WTC11 (cell line): ENCODE results near the gene MTMR3. TPM values are rescaled to one million over a fixed set of nuclear protein-coding genes. Genes with fewer than 3 reads are reported as not detected.

Source experiments
- ARID4B ChIP-seq: sonication (generic); formaldehyde crosslinking; IDR thresholded peaks from 2 replicates; pipeline ENCODE4 v1.8.0; 2023; ENCODE audit warnings: missing genetic modification reagents, mild to moderate bottlenecking, borderline replicate concordance
- ATF3 ChIP-seq: sonication (generic); formaldehyde crosslinking; conservative IDR thresholded peaks from 2 replicates; pipeline ENCODE4 v1.8.1; 2022; ENCODE audit warnings: mild to moderate bottlenecking, missing genetic modification reagents
- ERG ChIP-seq: fragments of 250-450 bp; sonication (Bioruptor Pico); IDR thresholded peaks from 2 replicates; pipeline ENCODE4 v1.8.0; 2021; ENCODE audit warnings: mild to moderate bottlenecking
- NFATC4 ChIP-seq: fragments of 250-450 bp; sonication (Bioruptor Pico); IDR thresholded peaks from 2 replicates; pipeline ENCODE4 v1.9.0; 2021; ENCODE audit warnings: mild to moderate bottlenecking
- NFYB ChIP-seq: sonication (generic); formaldehyde crosslinking; conservative IDR thresholded peaks from 2 replicates; pipeline ENCODE4 v1.8.0; 2022; ENCODE audit warnings: low read depth, missing genetic modification reagents
- PRDM15 ChIP-seq: sonication (generic); formaldehyde crosslinking; IDR thresholded peaks from 2 replicates; pipeline ENCODE4 v1.8.0; 2022; ENCODE audit warnings: missing genetic modification reagents
- PREB ChIP-seq: sonication (generic); formaldehyde crosslinking; IDR thresholded peaks from 2 replicates; pipeline ENCODE4 v1.8.1; 2022; ENCODE audit warnings: mild to moderate bottlenecking, missing genetic modification reagents, moderate library complexity, borderline replicate concordance
- PRRX2 ChIP-seq: fragments of 250-450 bp; sonication (Bioruptor Pico); IDR thresholded peaks from 2 replicates; pipeline ENCODE4 v1.8.0; 2021; ENCODE audit warnings: mild to moderate bottlenecking
- RORB ChIP-seq: fragments of 250-450 bp; sonication (Bioruptor Pico); IDR thresholded peaks from 2 replicates; pipeline ENCODE4 v1.9.0; 2021; ENCODE audit warnings: mild to moderate bottlenecking
- TP53 ChIP-seq: sonication (generic); formaldehyde crosslinking; IDR thresholded peaks from 2 replicates; pipeline ENCODE4 v1.8.1; 2023; ENCODE audit warnings: mild to moderate bottlenecking, missing genetic modification reagents
- ZBTB43 ChIP-seq: sonication (generic); formaldehyde crosslinking; IDR thresholded peaks from 2 replicates; pipeline ENCODE4 v1.8.1; 2023; ENCODE audit warnings: mild to moderate bottlenecking, missing genetic modification reagents
- ZNF232 ChIP-seq: sonication (generic); formaldehyde crosslinking; IDR thresholded peaks from 2 replicates; pipeline ENCODE4 v1.8.0; 2022; ENCODE audit warnings: mild to moderate bottlenecking, missing genetic modification reagents
- ZNF512 ChIP-seq: sonication (generic); formaldehyde crosslinking; IDR thresholded peaks from 2 replicates; pipeline ENCODE4 v1.8.1; 2022; ENCODE audit warnings: missing genetic modification reagents, borderline replicate concordance
- total RNA-seq: library from RNA; stranded (reverse); gene quantifications from 3 replicates; pipeline ENCODE4 v1.2.3, GENCODE V29; 2021

The MTMR3 gene
- total RNA-seq, 1 experiment from 2014 or later, result 19.2 TPM

- no peak for TF ChIP-seq ARID4B (CRISPR knock-in tag)
- TF ChIP-seq NFYB, result no peak
- TF ChIP-seq TP53 (CRISPR knock-in tag), result no peak
- TF ChIP-seq NFATC4 (CRISPR knock-in tag), result no peak
- TF ChIP-seq ATF3 (CRISPR knock-in tag), result no peak
- no peak for TF ChIP-seq ZNF232 (CRISPR knock-in tag)
- no peak for TF ChIP-seq ERG (CRISPR knock-in tag)
- no peak for TF ChIP-seq ZNF512 (CRISPR knock-in tag)
- TF ChIP-seq ZBTB43 (CRISPR knock-in tag), result no peak
- TF ChIP-seq PREB (CRISPR knock-in tag), result no peak
- TF ChIP-seq PRRX2 (CRISPR knock-in tag), result no peak
- TF ChIP-seq RORB (CRISPR knock-in tag), result no peak
- TF ChIP-seq PRDM15, result no peak
Observed at GRCh38 chr22:29989446-29989845, 106.5 kb downstream of the MTMR3 start (continued).
